Naive thymus-derived CD8-positive, alpha-beta T cell (primary cell): Measurements from ENCODE around the gene TPSD1. TPM values are rescaled to one million over a fixed set of nuclear protein-coding genes. Genes with fewer than 3 reads are reported as not detected.
"Not testable (repeated sequence)": the region's sequence is repeated elsewhere in the genome, so short reads cannot be mapped to it uniquely, and the experiment has no call there.

Experiments
- ATAC-seq, 2 donors: fragments of 150-1000 bp; cut with Tn5 transposase in 1 of 2; sonication (Bioruptor Pico), chemical (Tn5 transposase) in 1 of 2; 1 replicate in 1 of 2; 2 replicates in 1 of 2; pipeline ENCODE4 v1.10.0; 2021; ENCODE audit warnings: mild to moderate bottlenecking in 2 of 2, moderate library complexity in 2 of 2
- POLR2A ChIA-PET: fragments of 350-600 bp; sonication (Branson Sonifier 250); formaldehyde crosslinking; loops from one replicate; lab custom pipeline; 2021; ENCODE audit warnings: antibody characterized with exemption; lab: Charles Lee
- DNase-seq, 10 donors: peaks; one replicate each; pipeline versions ENCODE4 v3.0.0 to v3.0.0-alpha.2; 2020 to 2022
- H3K27ac Mint-ChIP-seq, 10 donors: one replicate each; pipeline ENCODE4 v1.8.0; 2020 to 2022; ENCODE audit warnings: mild to moderate bottlenecking in 10 of 10, mixed read lengths in 10 of 10, moderate library complexity in 4 of 10, inconsistent platforms in 1 of 10
- H3K27me3 Mint-ChIP-seq, 5 donors: one replicate each; pipeline ENCODE4 v1.8.0; 2021 to 2022; ENCODE audit warnings: mixed read lengths in 5 of 5
- H3K36me3 Mint-ChIP-seq, 3 donors: one replicate each; pipeline ENCODE4 v1.8.0; 2020 to 2022; ENCODE audit warnings: mixed read lengths in 3 of 3, mild to moderate bottlenecking in 2 of 3, inconsistent platforms in 1 of 3
- H3K4me1 Mint-ChIP-seq, 4 donors: one replicate each; pipeline ENCODE4 v1.8.0; 2021 to 2022; ENCODE audit warnings: mixed read lengths in 4 of 4
- H3K4me3 Mint-ChIP-seq, 10 donors: one replicate each; pipeline ENCODE4 v1.8.0; 2020 to 2022; ENCODE audit warnings: mild to moderate bottlenecking in 10 of 10, mixed read lengths in 10 of 10, moderate library complexity in 6 of 10, inconsistent platforms in 1 of 10
- H3K9me3 Mint-ChIP-seq, 9 donors: one replicate each; pipeline ENCODE4 v1.8.0; 2020 to 2022; ENCODE audit warnings: mixed read lengths in 9 of 9, mild to moderate bottlenecking in 3 of 9, inconsistent platforms in 1 of 9, moderate library complexity in 1 of 9
- polyA plus RNA-seq, 3 donors: library from polyadenylated mRNA; unstranded; fragments of 300-500 nt; fragmentation: Illumina TruSeq; gene quantifications; one replicate each; pipeline ENCODE4 v1.2.3, GENCODE V29; 2021
- total RNA-seq, 8 experiments: library from RNA in 2 of 8; stranded (reverse) in 2 of 8; gene quantifications; one replicate each; pipeline ENCODE4 v1.2.3 and lab custom pipeline; 2021 to 2026

The TPSD1 gene
- total and polyA plus RNA-seq, 5 experiments from 2014 or later, result not detected

DNA sequence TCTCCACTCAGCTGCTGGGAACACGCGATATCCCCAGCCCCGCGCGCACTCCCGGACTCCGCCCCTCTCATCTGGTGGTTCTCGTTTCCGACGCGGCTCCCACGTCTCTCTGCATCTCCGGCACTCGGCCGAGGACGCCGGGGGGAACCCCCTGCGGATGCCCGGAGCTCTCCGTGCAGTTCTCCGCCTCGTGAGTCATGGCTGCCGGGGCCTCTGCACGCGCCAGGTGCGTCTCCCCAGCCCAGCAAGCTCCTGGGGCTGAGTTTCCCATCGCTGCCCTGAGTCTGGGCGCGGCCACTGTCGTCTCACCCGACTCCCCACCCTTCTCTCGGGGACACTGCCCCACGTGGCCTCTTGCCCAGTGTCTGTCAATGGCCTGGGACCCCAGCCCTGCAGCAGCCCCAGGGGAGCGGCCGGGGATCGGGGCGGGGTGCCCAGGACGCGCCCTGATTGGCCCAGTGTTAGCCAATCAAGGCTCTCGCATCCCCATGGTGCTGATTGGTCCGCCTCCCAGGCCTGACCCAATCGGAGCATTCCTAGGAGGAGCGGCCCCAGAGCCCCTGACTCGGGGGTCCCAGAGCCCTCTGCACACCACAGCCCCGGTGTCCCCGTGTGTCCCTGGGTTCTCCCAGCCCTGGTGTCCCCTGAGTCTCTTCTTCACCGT lies 2.0 kb upstream of the TPSD1 start:
- H3K36me3 Mint-ChIP-seq, H3K27ac Mint-ChIP-seq, H3K4me1 Mint-ChIP-seq, H3K4me3 Mint-ChIP-seq, DNase-seq, POLR2A ChIA-PET, H3K9me3 Mint-ChIP-seq: not testable (repeated sequence)
- peaks cover under 1 to 12% (median 1%) of the 10 kb centered on the region in 5 donors for H3K27me3 Mint-ChIP-seq
- peak in 1 of 2 donors; percentile 46 for ATAC-seq

DNA sequence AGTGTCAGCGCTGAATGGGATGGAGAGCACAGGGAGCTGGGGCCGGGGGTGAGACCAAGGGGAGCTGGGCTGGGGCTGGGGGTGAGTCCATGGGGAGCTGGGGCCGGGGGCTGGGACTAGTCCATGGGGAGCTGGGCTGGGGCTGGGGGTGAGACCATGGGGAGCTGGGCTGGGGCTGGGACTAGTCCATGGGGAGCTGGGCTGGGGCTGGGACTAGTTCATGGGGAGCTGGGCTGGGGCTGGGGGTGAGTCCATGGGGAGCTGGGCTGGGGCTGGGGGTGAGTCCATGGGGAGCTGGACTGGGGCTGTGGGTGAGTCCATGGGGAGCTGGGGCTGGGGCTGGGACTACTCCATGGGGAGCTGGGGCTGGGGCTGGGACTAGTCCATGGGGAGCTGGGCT lies 1.0 kb upstream of the TPSD1 start:
- H3K4me1 Mint-ChIP-seq, ATAC-seq, H3K9me3 Mint-ChIP-seq, DNase-seq, H3K36me3 Mint-ChIP-seq, H3K4me3 Mint-ChIP-seq, POLR2A ChIA-PET, H3K27ac Mint-ChIP-seq: not testable (repeated sequence)
- peaks cover 2 to 16% (median 5%) of the 10 kb centered on the region in 5 donors for H3K27me3 Mint-ChIP-seq

DNA sequence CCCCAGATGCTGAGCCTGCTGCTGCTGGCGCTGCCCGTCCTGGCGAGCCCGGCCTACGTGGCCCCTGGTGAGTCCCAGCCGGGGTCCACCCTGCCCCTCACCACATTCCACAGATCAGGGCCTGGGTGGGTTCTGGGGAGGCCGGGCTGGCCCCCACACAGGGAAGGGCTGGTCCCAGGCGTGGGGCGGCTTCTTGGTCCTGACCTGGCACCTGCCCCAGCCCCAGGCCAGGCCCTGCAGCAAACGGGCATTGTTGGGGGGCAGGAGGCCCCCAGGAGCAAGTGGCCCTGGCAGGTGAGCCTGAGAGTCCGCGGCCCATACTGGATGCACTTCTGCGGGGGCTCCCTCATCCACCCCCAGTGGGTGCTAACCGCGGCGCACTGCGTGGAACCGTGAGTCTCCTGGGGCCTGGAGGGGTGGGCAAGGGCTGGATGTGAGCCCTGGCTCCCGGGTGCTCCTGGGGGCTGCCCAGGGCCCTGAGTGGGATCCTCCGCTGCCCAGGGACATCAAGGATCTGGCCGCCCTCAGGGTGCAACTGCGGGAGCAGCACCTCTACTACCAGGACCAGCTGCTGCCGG lies 516 bp downstream of the TPSD1 start:
- POLR2A ChIA-PET, ATAC-seq: not testable (repeated sequence)

DNA sequence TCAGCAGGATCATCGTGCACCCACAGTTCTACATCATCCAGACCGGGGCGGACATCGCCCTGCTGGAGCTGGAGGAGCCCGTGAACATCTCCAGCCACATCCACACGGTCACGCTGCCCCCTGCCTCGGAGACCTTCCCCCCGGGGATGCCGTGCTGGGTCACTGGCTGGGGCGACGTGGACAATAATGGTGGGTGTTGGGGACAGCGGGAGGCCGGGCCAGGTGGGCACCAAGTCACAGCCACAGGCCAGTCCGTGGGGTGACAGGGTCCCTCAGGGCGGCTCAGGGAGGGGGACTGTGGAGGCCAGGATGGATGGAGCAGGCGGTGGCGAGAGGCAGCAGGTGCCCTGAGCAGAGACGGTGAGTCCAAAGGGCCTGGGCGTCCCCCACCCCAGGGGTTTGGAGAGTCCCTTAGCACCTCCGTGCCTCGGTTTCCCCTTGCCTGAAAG lies 1.0 kb downstream of the TPSD1 start:
- no peak for ATAC-seq
- H3K4me1 Mint-ChIP-seq, result peaks cover 3 to 10% (median 5%) of the 10 kb centered on the region in 4 donors
- H3K27me3 Mint-ChIP-seq, result peaks cover 4 to 31% (median 14%) of the 10 kb centered on the region in 5 donors
- no peak overlapping the region for H3K4me3 Mint-ChIP-seq
- peak in 1 of 10 donors; percentile 58 for DNase-seq
- no peaks in the 10 kb centered on the region for H3K9me3 Mint-ChIP-seq
- POLR2A ChIA-PET, result no interaction called here
- H3K27ac Mint-ChIP-seq, result no peak overlapping the region
- H3K36me3 Mint-ChIP-seq, result no peaks in the 10 kb centered on the region

More for the DNA sequence above, 516 bp downstream of the TPSD1 start:
- H3K4me1 Mint-ChIP-seq, H3K27ac Mint-ChIP-seq, H3K36me3 Mint-ChIP-seq, H3K4me3 Mint-ChIP-seq, H3K9me3 Mint-ChIP-seq: not testable (repeated sequence)
- DNase-seq, result peak in 1 of 10 donors; percentile 31
- H3K27me3 Mint-ChIP-seq, result peaks cover 4 to 27% (median 13%) of the 10 kb centered on the region in 5 donors

DNA sequence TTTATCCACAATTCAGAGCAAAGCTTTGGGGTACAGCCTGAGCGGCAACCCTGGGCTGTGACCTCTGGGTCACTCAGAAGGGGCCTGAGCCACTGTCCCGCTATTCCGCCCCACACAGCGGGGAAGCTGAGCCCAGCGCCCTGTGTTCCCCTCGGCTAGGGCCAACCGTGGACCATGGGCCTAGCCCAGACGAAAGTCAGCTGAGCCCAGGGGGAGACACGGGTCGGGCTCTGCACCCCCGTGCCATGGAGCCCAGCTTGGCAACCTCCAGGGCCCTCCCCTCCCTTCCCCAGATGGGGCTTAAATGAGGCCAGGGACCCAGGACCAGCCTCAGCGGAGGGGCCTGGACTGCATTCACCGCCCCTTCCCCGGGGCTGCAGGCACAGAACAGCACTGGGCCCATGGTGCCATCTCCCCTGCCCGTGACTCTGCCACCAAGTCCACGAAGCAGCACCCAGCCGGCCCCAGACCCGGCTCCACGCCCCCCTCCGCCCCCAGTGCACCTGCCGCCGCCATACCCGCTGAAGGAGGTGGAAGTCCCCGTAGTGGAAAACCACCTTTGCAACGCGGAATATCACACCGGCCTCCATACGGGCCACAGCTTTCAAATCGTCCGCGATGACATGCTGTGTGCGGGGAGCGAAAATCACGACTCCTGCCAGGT lies 1.8 kb downstream of the TPSD1 start:
- Mint-ChIP-seq H3K4me1 (peaks cover 3 to 10% (median 5%) of the 10 kb centered on the region in 4 donors), H3K27ac (no peak overlapping the region), H3K4me3 (no peak overlapping the region), H3K9me3 (no peaks in the 10 kb centered on the region), H3K27me3 (peaks cover 4 to 38% (median 21%) of the 10 kb centered on the region in 5 donors), H3K36me3 (no peaks in the 10 kb centered on the region)
- peak in 2 of 10 donors; percentile 17 to 62 for DNase-seq
- POLR2A ChIA-PET, result no interaction called here
- ATAC-seq, result no peak

DNA sequence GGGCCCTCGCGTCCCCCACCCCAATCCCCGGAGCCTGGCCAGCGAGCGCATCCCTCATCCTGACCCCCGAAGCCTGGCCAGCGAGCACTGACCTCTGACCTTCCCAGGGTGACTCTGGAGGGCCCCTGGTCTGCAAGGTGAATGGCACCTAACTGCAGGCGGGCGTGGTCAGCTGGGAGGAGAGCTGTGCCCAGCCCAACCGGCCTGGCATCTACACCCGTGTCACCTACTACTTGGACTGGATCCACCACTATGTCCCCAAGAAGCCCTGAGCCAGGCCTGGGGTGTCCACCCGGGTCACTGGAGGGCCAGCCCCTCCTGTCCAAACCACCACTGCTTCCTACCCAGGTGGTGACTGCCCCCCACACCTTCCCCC lies 2.3 kb downstream of the TPSD1 start:
- DNase-seq, result no peak
- POLR2A ChIA-PET, result no interaction called here
- Mint-ChIP-seq H3K4me3 (no peak overlapping the region), H3K27me3 (peaks cover 4 to 38% (median 21%) of the 10 kb centered on the region in 5 donors), H3K36me3 (no peaks in the 10 kb centered on the region), H3K9me3 (no peaks in the 10 kb centered on the region), H3K4me1 (peaks cover 3 to 10% (median 5%) of the 10 kb centered on the region in 4 donors), H3K27ac (no peak overlapping the region)
- no peak for ATAC-seq

DNA sequence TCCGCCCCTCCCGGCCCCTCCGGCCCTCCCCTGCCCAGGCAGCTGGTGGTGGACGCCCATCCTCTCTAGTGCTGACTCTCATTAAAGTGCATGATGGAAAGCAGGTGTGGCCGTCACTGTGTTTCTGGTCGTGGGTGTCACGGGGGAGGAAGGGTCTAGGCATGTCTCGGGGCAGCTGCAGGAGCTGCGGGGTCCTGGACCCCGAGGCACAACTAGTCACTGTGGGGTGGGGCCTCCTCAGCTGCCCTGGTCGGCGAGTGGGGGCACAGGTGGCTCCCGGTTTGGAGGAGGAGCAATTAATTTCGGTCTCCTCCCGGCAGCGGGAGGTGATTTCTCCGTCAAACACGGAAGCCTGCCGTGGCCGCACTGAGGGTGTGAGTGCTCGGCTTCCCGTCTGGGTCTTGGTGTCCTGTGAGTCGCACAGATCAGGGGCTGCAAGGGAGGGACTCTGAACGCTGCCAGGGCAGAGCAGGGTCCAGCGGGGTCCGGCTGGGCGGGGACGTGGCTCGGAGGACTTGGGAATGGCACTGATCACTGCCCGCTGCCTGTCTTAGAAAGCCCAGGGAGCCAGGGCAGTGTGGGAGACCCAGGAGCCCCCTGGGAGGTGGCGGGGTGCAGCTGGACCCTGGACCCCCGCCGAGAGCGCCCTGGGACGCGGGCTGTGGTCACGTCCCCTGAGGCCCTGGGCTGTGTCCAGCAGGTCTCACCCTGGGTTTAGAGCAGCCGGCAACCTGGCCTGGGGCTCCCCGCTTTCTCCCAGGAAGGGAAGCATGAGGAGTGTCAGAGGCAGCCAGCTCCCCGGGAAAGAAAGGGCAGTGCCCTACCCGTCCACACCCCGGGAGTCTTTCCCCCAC lies 3.3 kb downstream of the TPSD1 start:
- H3K9me3 Mint-ChIP-seq, result no peaks in the 10 kb centered on the region
- peak overlapping the region; percentile 34 to 80 (median 62) for H3K4me3 Mint-ChIP-seq
- DNase-seq, result no peak
- H3K27me3 Mint-ChIP-seq, result peaks cover 4 to 38% (median 21%) of the 10 kb centered on the region in 5 donors
- no peaks in the 10 kb centered on the region for H3K36me3 Mint-ChIP-seq
- peak overlapping the region in 3 of 10 donors; percentile 15 to 73 (median 32) for H3K27ac Mint-ChIP-seq
- peaks cover 3 to 10% (median 5%) of the 10 kb centered on the region in 4 donors for H3K4me1 Mint-ChIP-seq
- POLR2A ChIA-PET, result no interaction called here
- ATAC-seq, result no peak

DNA sequence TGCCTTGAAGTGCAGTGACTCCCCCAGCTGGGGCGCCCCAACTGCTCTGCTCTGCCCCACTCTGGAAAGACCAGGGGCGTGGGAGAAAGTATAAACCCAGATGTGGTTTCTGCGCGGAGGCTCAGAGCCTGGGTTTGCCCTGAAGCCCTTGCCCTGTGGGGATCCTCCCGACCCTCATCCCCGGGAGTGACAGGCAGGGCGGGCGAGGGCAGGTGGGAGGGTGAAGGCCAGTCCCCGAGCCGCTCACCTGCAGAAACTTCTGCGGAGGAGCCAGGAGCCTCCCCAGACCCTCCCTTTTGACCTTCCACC lies 3.8 kb downstream of the TPSD1 start:
- ATAC-seq (no peak), DNase-seq (no peak)
- no peak overlapping the region for H3K4me3 Mint-ChIP-seq
- H3K27me3 Mint-ChIP-seq, result peaks cover 6 to 38% (median 21%) of the 10 kb centered on the region in 5 donors
- POLR2A ChIA-PET, result no interaction called here
- H3K9me3 Mint-ChIP-seq, result peaks cover 0 to 4% (median 0%) of the 10 kb centered on the region in 9 donors
- H3K27ac Mint-ChIP-seq, result no peak overlapping the region
- peaks cover 5 to 10% (median 5%) of the 10 kb centered on the region in 4 donors for H3K4me1 Mint-ChIP-seq
- H3K36me3 Mint-ChIP-seq, result no peaks in the 10 kb centered on the region

DNA sequence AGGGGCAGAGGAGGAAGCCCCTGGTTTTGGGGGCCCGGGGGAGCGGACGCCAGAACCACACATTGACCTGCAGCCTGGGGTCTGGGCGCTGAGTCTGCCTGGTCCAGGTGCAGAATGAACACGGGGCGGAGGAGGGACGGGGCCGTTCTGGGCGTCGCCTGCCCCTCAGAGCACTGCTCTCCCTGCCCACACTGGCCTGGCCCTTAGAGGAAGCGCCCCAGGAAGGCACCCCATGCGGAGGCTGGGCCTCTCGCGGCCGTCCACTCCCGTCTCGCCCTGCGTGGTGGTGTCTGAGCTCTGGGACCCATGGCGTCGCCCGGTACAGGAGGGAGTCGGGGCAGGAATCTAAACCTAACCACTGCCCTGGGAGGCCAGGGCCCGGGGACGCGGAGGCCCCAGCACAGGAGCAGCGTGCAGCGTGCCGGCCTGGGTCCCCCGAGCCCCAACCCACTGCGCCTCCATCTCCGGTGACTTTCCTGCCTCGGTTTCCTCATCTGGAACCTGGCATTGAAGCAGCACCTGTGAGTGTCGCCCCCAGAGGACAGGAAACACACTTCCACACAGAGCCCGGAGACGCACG lies 4.3 kb downstream of the TPSD1 start:
- DNase-seq (no peak), ATAC-seq (no peak)
- H3K27ac Mint-ChIP-seq, result no peak overlapping the region
- H3K36me3 Mint-ChIP-seq, result no peaks in the 10 kb centered on the region
- POLR2A ChIA-PET, result no interaction called here
- H3K4me1 Mint-ChIP-seq, result peaks cover 5 to 10% (median 5%) of the 10 kb centered on the region in 4 donors
- H3K4me3 Mint-ChIP-seq, result no peak overlapping the region
- peaks cover 0 to 4% (median 0%) of the 10 kb centered on the region in 9 donors for H3K9me3 Mint-ChIP-seq
- H3K27me3 Mint-ChIP-seq, result peaks cover 6 to 38% (median 21%) of the 10 kb centered on the region in 5 donors

DNA sequence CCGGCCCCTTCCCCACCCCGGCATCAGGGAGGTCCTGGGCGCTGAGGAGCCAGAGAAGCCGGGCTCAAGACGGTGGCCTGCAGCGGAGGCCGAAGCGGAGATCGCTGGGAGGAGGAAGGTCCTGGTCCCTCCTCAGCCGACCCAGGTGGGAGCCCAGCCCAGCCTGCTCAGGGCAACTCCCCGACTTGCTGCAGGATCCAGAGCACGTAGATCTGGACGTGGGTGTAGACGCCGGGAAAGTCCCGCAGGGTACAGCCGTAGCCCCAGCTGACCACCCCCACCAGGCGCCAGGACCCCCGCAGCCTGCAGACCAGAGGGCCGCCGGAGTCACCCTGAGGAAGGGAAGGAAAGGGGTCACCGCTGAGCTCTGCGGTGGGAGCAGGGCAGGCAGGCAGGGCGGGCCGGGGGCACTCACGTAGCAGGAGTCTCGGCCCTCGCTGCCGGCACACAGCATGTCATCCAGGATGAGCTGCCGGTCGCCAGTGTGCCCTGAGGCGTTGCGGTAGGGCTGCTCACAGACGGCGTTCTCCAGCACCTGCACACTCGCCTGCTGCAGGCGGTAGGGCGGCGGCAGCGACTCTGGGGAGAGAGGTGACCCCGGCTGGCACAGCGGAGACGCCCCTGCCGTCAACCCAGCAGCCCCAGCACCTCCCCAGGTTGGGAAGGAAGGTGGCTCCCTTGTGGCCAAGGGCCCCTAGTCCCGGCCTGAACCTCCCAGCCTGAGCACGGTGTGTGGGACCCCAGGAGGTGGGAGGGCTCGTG lies 5.4 kb downstream of the TPSD1 start:
- Mint-ChIP-seq H3K4me1 (peaks cover 5 to 10% (median 5%) of the 10 kb centered on the region in 4 donors), H3K27me3 (peaks cover 6 to 38% (median 21%) of the 10 kb centered on the region in 5 donors), H3K4me3 (no peak overlapping the region), H3K27ac (no peak overlapping the region), H3K9me3 (peaks cover 0 to 4% (median 0%) of the 10 kb centered on the region in 9 donors), H3K36me3 (no peaks in the 10 kb centered on the region)
- ATAC-seq (peak in 1 of 2 donors; percentile 18), DNase-seq (no peak)
- POLR2A ChIA-PET, result no interaction called here

DNA sequence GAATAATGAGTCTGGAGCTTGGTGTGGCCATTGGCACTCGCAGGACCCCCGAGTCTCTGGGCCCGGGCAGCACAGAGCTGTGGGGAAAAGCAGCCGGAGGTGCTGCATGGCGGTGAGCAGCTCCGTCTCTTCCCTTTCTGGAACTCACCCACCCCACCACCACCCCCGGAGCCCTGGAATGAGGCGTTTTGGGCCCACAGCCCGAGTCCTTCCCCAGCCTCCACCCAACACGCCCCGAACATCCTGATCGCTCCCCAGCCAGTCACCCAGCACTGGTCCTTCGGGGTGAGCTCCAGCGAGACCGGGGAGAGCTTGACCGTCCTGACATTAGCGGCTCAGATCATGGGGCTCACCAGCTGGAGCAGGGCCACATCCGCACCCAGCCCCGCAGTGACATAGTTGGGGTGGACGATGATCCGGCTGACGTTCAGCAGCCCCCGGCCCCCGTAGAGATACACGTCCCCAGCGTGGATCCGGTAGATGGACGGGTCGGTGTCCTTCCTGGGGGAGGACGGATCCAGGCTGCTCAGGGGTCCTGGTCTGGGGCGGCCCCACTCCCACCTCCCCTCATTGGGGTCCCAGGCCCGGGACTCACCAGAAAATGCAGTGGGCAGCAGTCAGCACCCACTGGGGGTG lies 6.5 kb downstream of the TPSD1 start:
- Mint-ChIP-seq H3K4me3 (no peak overlapping the region), H3K27me3 (peaks cover 6 to 38% (median 21%) of the 10 kb centered on the region in 5 donors), H3K36me3 (no peaks in the 10 kb centered on the region), H3K4me1 (peaks cover 5 to 10% (median 6%) of the 10 kb centered on the region in 4 donors), H3K27ac (peak overlapping the region in 1 of 10 donors; percentile 15), H3K9me3 (peaks cover 0 to 4% (median 0%) of the 10 kb centered on the region in 9 donors)
- POLR2A ChIA-PET, result no interaction called here
- ATAC-seq (no peak), DNase-seq (no peak)
